ENCODE data around the gene ATXN2.

- TF ChIP-seq, protein P1, sequence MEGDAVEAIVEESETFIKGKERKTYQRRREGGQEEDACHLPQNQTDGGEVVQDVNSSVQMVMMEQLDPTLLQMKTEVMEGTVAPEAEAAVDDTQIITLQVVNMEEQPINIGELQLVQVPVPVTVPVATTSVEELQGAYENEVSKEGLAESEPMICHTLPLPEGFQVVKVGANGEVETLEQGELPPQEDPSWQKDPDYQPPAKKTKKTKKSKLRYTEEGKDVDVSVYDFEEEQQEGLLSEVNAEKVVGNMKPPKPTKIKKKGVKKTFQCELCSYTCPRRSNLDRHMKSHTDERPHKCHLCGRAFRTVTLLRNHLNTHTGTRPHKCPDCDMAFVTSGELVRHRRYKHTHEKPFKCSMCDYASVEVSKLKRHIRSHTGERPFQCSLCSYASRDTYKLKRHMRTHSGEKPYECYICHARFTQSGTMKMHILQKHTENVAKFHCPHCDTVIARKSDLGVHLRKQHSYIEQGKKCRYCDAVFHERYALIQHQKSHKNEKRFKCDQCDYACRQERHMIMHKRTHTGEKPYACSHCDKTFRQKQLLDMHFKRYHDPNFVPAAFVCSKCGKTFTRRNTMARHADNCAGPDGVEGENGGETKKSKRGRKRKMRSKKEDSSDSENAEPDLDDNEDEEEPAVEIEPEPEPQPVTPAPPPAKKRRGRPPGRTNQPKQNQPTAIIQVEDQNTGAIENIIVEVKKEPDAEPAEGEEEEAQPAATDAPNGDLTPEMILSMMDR (IDR thresholded peaks at IDR 0.05), result no peak
- TF ChIP-seq POLR2A (IDR thresholded peaks at IDR 0.05), result no peak
- TF ChIP-seq POLR2AphosphoS5 (IDR thresholded peaks at IDR 0.05), result no peak
Measured at GRCh38 chr12:111429828-111430432, 169.2 kb downstream of the ATXN2 start.

Data from breast epithelium (tissue), 3 donors.